Suppressor macrophage treated with lipopolysaccharide for 4 hours (primary cell): ENCODE results near the gene LRIT1.
A peak's percentile ranks its signal among the peaks of the same experiment; 100 is the strongest.
"Not testable (repeated sequence)": the region's sequence is repeated elsewhere in the genome, so short reads cannot be mapped to it uniquely, and the experiment has no call there.

Experiments used
- DNase-seq: peaks from one replicate; pipeline ENCODE4 v3.0.0-alpha.2; 2020

Gene LRIT1

GRCh38 chr10:84241185-84241790 is at the start of gene LRIT1:
Gene LRIT1 (minus strand): TSS chr10:84241546. CDS start chr10:84241439, 107 bp downstream.
- DNase-seq, result no peak

- DNase-seq, result no peak
Observed at GRCh38 chr10:84290235-84290634, 48.9 kb upstream of the LRIT1 start.

- DNase-seq, result no peak
Observed at GRCh38 chr10:84289521-84290200, 48.3 kb upstream of the LRIT1 start.

GRCh38 chr10:84288151-84288550 is 46.8 kb upstream of the LRIT1 start:
- no peak for DNase-seq

- DNase-seq, result no peak
Observed at GRCh38 chr10:84286695-84287094, 45.3 kb upstream of the LRIT1 start.

GRCh38 chr10:84279876-84280475 is 38.6 kb upstream of the LRIT1 start:
- DNase-seq, result not testable (repeated sequence)

- no peak for DNase-seq
Observed at GRCh38 chr10:84270708-84271107, 29.4 kb upstream of the LRIT1 start.

- no peak for DNase-seq
Observed at GRCh38 chr10:84269773-84270172, 28.4 kb upstream of the LRIT1 start.

- no peak for DNase-seq
Observed at GRCh38 chr10:84269162-84269561, 27.8 kb upstream of the LRIT1 start.

- peak; percentile 71 for DNase-seq
Observed at GRCh38 chr10:84267503-84268126, 26.3 kb upstream of the LRIT1 start.

GRCh38 chr10:84265418-84265817 is 24.1 kb upstream of the LRIT1 start:
- no peak for DNase-seq

GRCh38 chr10:84264611-84265141 is 23.3 kb upstream of the LRIT1 start:
- peak; percentile 67 for DNase-seq

GRCh38 chr10:84263716-84264115 is 22.4 kb upstream of the LRIT1 start:
- no peak for DNase-seq

GRCh38 chr10:84262190-84262956 is 21.0 kb upstream of the LRIT1 start:
- no peak for DNase-seq

- DNase-seq, result no peak
Observed at GRCh38 chr10:84261236-84261915, 20.0 kb upstream of the LRIT1 start.

- no peak for DNase-seq
Observed at GRCh38 chr10:84258034-84258695, 16.8 kb upstream of the LRIT1 start.

GRCh38 chr10:84257343-84258020 is 16.1 kb upstream of the LRIT1 start:
- DNase-seq, result no peak

GRCh38 chr10:84256510-84257342 is 15.4 kb upstream of the LRIT1 start:
- DNase-seq, result peak; percentile 29

- no peak for DNase-seq
Observed at GRCh38 chr10:84254552-84255478, 13.5 kb upstream of the LRIT1 start.
